ENCODE results near the gene ABCD1.

ABCD1 gene

GRCh38 chrX:153771415-153772315 lies 47.0 kb downstream of the ABCD1 start:
- DNase-seq = no peak

GRCh38 chrX:153772316-153773217 lies 47.9 kb downstream of the ABCD1 start:
- DNase-seq = no peak

GRCh38 chrX:153773218-153773611 lies 48.6 kb downstream of the ABCD1 start:
- DNase-seq = no peak

DNA sequence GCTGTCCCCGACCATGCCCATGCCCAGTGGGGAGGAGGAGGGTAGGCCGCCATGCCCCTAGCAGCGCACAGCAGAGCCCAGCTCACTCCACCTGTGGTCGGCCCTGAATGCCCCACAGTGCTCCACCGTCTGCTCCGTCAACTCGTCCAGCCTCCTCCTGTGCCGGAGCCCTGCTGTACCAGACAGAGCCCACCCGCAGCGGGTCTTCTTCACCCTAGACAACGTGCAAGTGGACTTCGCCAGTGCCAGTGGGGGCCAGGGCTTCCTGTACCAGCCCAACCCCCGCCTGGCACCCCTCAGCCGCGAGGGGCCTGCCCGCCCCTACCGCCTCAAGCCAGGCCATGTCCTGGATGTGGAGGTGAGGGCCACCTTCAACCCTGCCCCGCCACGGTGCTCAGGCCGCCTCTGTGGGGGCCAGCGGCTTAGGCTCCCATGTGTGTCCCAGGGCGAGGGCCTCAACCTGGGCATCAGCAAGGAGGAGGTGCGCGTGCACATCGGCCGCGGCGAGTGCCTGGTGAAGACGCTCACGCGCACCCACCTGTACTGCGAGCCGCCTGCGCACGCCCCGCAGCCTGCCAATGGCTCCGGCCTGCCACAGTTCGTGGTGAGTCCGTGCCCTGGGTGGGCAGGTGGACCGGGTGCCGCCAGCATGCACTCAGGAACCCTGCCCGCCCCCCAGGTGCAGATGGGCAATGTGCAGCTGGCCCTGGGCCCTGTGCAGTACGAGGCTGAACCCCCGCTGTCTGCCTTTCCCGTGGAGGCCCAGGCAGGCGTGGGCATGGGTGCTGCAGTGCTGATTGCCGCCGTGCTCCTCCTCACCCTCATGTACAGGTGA lies 49.3 kb downstream of the ABCD1 start:
- DNase-seq = no peak

GRCh38 chrX:153774576-153775292 lies 50.1 kb downstream of the ABCD1 start:
- no peak for DNase-seq

DNA sequence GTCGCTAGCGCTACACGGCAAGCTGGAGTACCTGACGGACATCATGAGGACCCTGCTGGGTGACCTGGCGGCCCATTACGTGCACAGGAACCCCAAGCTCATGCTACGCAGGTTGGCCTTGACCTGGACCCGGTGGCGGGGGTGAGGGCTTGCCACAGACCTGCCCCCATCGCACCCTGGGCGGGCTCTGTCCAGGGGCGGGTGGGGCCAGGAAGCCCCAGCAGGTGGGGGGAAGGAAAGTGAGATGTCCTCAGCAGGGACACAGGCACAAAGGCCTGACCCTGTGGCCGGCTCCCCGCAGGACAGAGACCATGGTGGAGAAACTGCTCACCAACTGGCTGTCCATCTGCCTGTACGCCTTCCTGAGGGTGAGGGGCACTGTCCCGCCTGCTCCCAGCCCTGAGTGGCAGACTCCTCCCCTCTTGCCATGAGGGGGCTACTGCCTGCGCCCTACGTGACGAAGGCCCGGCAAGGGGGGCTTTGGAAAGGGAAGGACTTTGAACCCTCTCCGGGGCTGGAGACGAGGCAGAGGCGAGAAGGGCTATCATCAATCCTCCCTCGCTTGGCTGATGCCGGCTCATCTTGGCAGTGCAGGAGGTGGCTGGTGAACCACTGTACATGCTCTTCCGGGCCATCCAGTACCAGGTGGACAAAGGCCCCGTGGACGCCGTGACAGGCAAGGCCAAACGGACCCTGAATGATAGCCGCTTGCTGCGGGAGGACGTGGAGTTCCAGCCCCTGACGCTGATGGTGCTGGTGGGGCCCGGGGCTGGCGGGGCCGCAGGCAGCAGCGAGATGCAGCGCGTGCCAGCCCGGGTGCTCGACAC lies 50.9 kb downstream of the ABCD1 start:
- DNase-seq = no peak

GRCh38 chrX:153776120-153776599 lies 51.5 kb downstream of the ABCD1 start:
- DNase-seq = no peak

- no peak for DNase-seq
Measured at GRCh38 chrX:153776611-153777045, 52.0 kb downstream of the ABCD1 start.

GRCh38 chrX:153777261-153778090 lies 52.8 kb downstream of the ABCD1 start:
- no peak for DNase-seq

GRCh38 chrX:153778181-153778580 lies 53.5 kb downstream of the ABCD1 start:
- no peak for DNase-seq

GRCh38 chrX:153778684-153779101 lies 54.0 kb downstream of the ABCD1 start:
- DNase-seq = no peak

DNA sequence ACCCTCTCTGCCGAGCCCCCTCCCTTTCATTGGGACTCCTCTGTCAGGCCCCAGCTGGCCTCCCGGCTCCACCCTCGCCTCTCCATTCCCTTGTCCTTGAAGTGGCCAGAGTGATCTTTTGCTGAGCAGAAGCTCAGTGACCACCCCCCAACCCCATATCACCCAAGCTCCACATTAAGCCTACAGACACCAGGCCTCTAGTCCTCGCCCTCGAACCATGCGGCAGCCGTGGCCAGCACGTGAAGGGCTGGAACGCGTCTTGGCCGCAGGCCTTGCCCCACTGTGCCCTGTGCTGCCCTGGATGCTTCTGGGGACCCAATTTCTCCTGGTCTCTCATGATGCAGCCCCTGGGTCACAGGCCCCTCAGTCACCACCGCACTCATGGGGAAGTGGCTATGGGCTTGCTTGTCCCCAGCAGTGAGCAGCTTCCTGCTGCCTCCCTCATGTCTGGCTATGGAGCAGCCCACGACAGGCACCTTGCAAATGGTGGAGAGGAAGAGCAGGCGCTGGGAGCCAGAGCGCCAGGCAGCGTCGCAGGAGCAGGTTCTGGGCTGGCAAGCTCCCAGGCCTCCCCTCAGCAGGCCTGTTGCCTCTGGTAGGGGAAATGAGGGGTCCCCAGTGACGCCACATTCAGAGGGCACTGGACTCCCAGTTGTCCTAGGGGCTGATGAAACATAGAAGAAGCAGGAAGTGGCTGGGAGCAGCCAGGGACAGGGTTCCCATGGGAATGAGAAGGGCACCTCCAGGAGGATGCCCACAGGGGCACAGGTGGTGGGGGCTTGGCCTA lies 55.4 kb downstream of the ABCD1 start:
- no peak for DNase-seq

DNA sequence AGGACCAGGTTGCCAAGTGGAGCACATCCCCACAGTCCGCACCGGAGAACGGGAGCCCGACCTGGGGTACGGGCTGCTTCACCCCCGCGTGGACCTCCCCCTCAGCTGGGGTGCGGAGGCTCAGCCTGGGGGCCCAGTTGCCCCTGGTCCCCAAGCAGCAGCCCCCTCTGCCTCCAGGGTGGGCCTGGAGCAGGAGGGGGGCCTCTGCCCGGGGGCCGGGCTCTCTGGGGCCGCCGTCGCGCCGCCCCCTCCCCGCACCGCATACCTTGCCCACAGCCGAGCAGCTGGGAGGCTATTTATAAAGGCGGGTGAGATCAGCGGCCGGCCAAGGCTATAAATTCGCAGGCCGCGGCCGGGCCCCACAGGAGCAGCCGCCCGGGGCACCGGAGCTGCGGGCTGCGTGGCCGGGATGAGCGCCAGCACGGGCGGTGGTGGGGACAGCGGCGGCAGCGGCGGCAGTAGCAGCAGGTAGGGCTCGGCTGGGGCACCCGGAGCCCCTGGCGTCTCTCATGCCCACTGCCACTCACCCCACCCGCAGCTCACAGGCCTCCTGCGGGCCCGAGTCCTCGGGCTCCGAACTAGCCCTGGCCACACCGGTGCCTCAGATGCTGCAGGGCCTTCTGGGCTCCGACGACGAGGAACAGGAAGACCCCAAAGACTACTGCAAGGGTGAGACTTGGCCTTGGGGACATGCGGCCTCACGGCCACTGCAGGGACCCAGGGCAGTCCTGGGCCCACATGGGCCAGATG lies 56.2 kb downstream of the ABCD1 start, which contains the start of gene SRPK3:
Gene SRPK3 (plus strand): TSS at position 364 of the 750 bp plus-strand sequence. CDS start 46 bp downstream, at position 410.
- no peak for DNase-seq

DNA sequence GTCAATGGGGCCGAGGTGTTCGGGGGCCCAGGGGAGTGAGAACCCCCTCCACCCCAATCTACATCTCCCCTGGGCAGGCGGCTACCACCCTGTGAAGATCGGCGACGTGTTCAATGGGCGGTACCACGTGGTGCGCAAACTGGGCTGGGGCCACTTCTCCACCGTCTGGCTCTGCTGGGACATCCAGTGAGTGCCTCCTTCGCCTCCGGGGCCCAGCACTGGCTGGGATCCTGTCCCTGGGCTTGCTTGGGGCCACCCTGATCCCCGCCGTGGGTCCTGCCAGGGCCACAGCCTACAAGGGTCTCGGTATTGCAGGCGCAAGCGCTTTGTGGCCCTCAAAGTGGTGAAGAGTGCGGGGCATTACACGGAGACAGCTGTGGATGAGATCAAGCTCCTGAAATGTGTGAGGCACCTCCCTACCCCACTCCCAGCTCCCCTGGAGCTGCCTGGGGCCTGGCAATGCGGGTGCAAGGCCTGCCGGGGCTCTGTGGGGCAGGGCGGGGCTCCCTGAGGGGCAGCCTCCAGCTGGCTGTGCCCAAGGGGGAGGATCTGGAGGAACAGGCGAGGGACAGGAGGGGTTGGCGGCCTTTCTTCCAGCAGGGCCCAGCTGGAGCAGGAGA lies 56.9 kb downstream of the ABCD1 start:
- DNase-seq = peak in 3 of 56 donors; percentile 6 to 21 (median 16)

GRCh38 chrX:153782313-153782712 lies 57.7 kb downstream of the ABCD1 start:
- DNase-seq = peak in 15 of 56 donors; percentile 2 to 38 (median 20)

DNA sequence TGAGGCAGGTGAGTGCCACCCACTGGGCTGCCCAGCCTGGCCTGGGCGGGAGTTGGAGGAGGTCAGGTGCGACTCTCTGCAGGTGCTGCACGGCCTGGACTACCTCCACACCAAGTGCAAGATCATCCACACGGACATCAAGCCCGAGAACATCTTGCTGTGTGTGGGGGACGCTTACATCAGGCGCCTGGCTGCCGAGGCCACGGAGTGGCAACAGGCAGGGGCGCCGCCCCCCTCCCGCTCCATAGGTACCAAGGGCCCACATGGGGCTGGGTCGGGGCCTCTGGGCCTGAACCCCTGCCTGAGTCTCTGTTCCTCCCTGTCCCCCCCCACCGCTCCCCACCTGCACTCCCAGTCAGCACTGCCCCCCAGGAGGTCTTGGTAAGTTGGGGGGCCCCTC lies 58.2 kb downstream of the ABCD1 start:
- DNase-seq = no peak

All from amygdala (tissue), 56 donors.